ENCODE results near the gene PRPF19. TPM values are rescaled to one million over a fixed set of nuclear protein-coding genes. Genes with fewer than 3 reads are reported as not detected.

The PRPF19 gene
- total RNA-seq, 3 donors from 2014 or later (not counting 1 experiment from before 2014, with no cell fraction given): 61.0 to 69.7 (median 67.5) TPM

DNA sequence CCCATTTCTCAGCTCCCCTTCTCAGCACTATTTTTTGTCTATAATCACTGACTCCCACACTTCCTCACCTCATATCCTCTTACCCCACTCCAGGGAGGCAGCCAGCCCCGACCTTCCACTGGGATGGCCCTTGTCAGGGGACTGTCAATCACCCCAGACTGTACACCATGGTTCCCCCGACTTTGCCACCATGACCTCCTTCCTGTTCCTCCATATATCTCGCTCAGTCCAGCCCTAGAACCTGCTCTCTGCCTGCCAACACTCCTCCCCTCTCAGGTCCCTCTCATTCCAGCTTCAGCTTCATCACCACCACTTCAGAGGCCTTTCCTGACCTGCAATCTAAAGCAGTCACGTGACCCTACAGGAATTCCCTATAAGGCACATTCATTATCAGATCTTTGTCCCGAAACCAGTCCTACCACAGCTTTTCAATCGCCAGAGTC lies 16.5 kb downstream of the PRPF19 start:
- TF ChIP-seq, protein P1, sequence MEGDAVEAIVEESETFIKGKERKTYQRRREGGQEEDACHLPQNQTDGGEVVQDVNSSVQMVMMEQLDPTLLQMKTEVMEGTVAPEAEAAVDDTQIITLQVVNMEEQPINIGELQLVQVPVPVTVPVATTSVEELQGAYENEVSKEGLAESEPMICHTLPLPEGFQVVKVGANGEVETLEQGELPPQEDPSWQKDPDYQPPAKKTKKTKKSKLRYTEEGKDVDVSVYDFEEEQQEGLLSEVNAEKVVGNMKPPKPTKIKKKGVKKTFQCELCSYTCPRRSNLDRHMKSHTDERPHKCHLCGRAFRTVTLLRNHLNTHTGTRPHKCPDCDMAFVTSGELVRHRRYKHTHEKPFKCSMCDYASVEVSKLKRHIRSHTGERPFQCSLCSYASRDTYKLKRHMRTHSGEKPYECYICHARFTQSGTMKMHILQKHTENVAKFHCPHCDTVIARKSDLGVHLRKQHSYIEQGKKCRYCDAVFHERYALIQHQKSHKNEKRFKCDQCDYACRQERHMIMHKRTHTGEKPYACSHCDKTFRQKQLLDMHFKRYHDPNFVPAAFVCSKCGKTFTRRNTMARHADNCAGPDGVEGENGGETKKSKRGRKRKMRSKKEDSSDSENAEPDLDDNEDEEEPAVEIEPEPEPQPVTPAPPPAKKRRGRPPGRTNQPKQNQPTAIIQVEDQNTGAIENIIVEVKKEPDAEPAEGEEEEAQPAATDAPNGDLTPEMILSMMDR (IDR thresholded peaks at IDR 0.05): no peak
- Histone ChIP-seq H3K4me1 (ENCODE audit: control insufficient read depth, insufficient read depth, low read length) (peaks cover 4% of the 10 kb centered on the region), H3K36me3 (ENCODE audit: control insufficient read depth, insufficient read depth, low read length) (peaks cover 17% of the 10 kb centered on the region), H3K9me3 (ENCODE audit: control insufficient read depth, insufficient read depth, low read length) (no peaks in the 10 kb centered on the region), H3K27ac (ENCODE audit: low read length) (no peak overlapping the region), H3K4me3 (ENCODE audit: low read length) (no peak overlapping the region), H3K27me3 (ENCODE audit: control insufficient read depth, insufficient read depth, low read length) (no peaks in the 10 kb centered on the region)
- no peaks in the 10 kb centered on the region for H3K9me3 Mint-ChIP-seq
- H3K36me3 Mint-ChIP-seq: peaks cover 7% of the 10 kb centered on the region
- no peak for DNase-seq
- H3K27me3 Mint-ChIP-seq (ENCODE audit: low read depth in 2 of 2): no peaks in the 10 kb centered on the region
- H3K27ac Mint-ChIP-seq: peak overlapping the region in 1 of 2 donors; percentile 23
- no peak for ATAC-seq
- no peak overlapping the region for H3K4me3 Mint-ChIP-seq
- peaks cover 7 to 12% of the 10 kb centered on the region in 2 donors for H3K4me1 Mint-ChIP-seq
- intact Hi-C loops (cut with micrococcal nuclease): no loop called here
- 59% methylated on average over 6 of the region's 6 CpGs for WGBS (ENCODE audit: insufficient coverage)

DNA sequence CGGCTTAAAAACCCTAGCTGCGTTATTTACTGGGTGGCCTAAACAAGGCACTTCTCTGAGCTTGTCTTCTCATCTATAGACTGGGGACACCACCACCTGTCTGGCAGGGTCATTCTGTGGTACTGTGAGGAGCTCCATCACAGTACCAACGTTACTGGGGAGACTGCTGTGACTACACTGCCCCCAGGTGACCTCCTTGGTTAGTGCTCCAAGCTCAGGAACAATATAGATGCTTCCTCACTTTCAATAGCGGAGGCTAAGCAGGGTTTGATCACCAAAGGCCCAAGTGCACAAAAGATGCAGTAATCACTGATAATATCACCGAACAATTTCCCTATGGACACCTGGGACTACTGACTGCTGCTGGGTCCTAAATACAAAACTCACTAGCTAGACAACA lies 18.8 kb downstream of the PRPF19 start:
- no peak overlapping the region for H3K4me3 Mint-ChIP-seq
- no peak overlapping the region for H3K27ac Mint-ChIP-seq
- Histone ChIP-seq H3K27me3 (ENCODE audit: control insufficient read depth, insufficient read depth, low read length) (no peaks in the 10 kb centered on the region), H3K9me3 (ENCODE audit: control insufficient read depth, insufficient read depth, low read length) (no peaks in the 10 kb centered on the region), H3K4me1 (ENCODE audit: control insufficient read depth, insufficient read depth, low read length) (peaks cover 4% of the 10 kb centered on the region), H3K27ac (ENCODE audit: low read length) (no peak overlapping the region), H3K36me3 (ENCODE audit: control insufficient read depth, insufficient read depth, low read length) (peaks cover 6% of the 10 kb centered on the region), H3K4me3 (ENCODE audit: low read length) (no peak overlapping the region)
- no peaks in the 10 kb centered on the region for H3K9me3 Mint-ChIP-seq
- TF ChIP-seq, protein P1 (IDR thresholded peaks at IDR 0.05): no peak
- ATAC-seq (peak; percentile 46 to 64 (median 56)), DNase-seq (peak in 1 of 2 donors; percentile 63)
- intact Hi-C loops (cut with micrococcal nuclease): no loop called here
- no peaks in the 10 kb centered on the region for H3K36me3 Mint-ChIP-seq
- H3K27me3 Mint-ChIP-seq (ENCODE audit: low read depth in 2 of 2): no peaks in the 10 kb centered on the region
- H3K4me1 Mint-ChIP-seq: peaks cover 7 to 12% of the 10 kb centered on the region in 2 donors
- 62% methylated on average over 5 of the region's 5 CpGs for WGBS (ENCODE audit: insufficient coverage)

DNA sequence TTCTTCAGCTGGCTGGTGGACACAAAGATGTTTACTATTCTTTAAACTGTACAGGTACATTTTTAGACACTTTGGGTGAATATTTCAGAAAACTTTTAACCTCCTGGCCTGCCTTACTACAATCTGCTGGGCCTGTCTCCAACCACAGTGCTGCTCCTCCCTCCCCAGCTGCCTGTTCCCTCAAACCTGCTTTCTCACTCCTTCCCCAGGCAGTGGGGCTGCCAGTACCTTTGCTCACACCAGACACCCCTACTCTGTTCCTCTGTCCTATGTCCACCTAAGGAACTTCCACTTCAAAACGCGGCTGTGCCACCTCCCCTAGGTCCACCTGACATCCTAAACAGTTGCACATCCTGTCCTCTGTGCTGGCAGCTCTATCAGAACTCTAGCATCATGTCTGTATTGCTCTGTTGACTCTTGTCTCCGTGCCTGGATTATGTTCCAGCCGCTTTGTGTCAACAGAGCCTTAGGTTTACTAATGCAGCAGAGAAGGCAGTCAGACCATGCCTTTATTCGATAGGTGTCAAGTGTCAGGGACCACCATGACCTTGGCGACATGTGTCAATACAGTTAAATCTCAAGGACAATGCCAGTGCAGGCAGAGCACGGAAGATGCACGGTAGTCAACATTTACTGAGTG lies 25.6 kb downstream of the PRPF19 start:
- no peak for ATAC-seq
- TF ChIP-seq, protein P1 (IDR thresholded peaks at IDR 0.05): no peak
- no peaks in the 10 kb centered on the region for H3K27me3 Mint-ChIP-seq (ENCODE audit: low read depth in 2 of 2)
- no peak for DNase-seq
- peaks cover 5% of the 10 kb centered on the region for H3K36me3 Mint-ChIP-seq
- no peak overlapping the region for H3K27ac Mint-ChIP-seq
- H3K4me1 Mint-ChIP-seq: peaks cover under 1 to 4% of the 10 kb centered on the region in 2 donors
- H3K4me3 ChIP-seq (ENCODE audit: low read length): no peak overlapping the region
- no peak overlapping the region for H3K27ac ChIP-seq (ENCODE audit: low read length)
- intact Hi-C loops (cut with micrococcal nuclease): no loop called here
- no peak overlapping the region for H3K4me3 Mint-ChIP-seq
- H3K36me3 ChIP-seq (ENCODE audit: control insufficient read depth, insufficient read depth, low read length): peaks cover 23% of the 10 kb centered on the region
- H3K9me3 ChIP-seq (ENCODE audit: control insufficient read depth, insufficient read depth, low read length): no peaks in the 10 kb centered on the region
- no peaks in the 10 kb centered on the region for H3K9me3 Mint-ChIP-seq
- no peaks in the 10 kb centered on the region for H3K4me1 ChIP-seq (ENCODE audit: control insufficient read depth, insufficient read depth, low read length)
- 95% methylated on average over 8 of the region's 8 CpGs for WGBS (ENCODE audit: insufficient coverage)
- no peaks in the 10 kb centered on the region for H3K27me3 ChIP-seq (ENCODE audit: control insufficient read depth, insufficient read depth, low read length)

All from natural killer cell (primary cell).